Measurements from ENCODE around the gene TMPRSS13. TPM values are rescaled to one million over a fixed set of nuclear protein-coding genes. Genes with fewer than 3 reads are reported as not detected.

The TMPRSS13 gene
- total and polyA plus RNA-seq, 10 donors: 0.95 to 2.2 (median 1.6) TPM

DNA sequence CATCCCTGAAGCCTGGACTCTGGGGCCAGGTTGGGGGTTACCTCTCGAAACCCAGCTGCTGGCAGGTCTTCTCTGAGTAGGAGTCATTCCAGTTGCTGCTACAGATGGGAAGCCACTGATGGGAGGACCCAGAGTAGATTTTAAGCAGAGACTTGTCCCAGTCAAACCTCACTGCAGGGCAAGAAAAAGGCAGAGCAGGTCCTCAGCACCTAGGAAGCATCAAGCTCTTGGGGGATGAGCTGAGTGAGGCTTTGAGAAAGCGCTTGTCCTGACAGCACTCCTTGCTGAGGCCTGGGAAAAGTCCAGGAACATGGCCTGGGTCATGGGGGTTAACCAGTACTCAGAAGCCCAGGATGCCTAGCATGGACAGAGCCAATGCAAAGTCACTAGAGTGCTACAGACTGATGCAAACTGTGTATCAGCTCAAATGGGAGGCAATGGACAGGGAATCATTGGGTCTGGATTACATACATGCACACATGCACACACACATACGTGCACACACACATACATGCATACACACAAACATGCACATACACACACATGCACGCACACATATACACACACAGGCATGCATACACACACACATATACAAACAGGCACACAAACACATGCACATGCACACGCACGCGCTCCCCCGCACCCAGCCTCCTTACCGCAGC lies 15.3 kb downstream of the TMPRSS13 start:
- WGBS, 5 donors: 89 to 97% (median 94%) methylated on average over 9 of the region's 9 CpGs
- no peaks in the 10 kb centered on the region for H3K9me3 ChIP-seq
- TF ChIP-seq POLR2AphosphoS5 (IDR thresholded peaks at IDR 0.05) (no peak), POLR2A (IDR thresholded peaks at IDR 0.05) (no peak)
- TF ChIP-seq, protein P1, sequence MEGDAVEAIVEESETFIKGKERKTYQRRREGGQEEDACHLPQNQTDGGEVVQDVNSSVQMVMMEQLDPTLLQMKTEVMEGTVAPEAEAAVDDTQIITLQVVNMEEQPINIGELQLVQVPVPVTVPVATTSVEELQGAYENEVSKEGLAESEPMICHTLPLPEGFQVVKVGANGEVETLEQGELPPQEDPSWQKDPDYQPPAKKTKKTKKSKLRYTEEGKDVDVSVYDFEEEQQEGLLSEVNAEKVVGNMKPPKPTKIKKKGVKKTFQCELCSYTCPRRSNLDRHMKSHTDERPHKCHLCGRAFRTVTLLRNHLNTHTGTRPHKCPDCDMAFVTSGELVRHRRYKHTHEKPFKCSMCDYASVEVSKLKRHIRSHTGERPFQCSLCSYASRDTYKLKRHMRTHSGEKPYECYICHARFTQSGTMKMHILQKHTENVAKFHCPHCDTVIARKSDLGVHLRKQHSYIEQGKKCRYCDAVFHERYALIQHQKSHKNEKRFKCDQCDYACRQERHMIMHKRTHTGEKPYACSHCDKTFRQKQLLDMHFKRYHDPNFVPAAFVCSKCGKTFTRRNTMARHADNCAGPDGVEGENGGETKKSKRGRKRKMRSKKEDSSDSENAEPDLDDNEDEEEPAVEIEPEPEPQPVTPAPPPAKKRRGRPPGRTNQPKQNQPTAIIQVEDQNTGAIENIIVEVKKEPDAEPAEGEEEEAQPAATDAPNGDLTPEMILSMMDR (IDR thresholded peaks at IDR 0.05 in 8 of 11, conservative IDR thresholded peaks at IDR 0.05 in 3 of 11): no peak
- no peak for DNase-seq
- H3K27me3 ChIP-seq (replicated peaks in 1 of 7): no peaks in the 10 kb centered on the region
- intact Hi-C loops (cut with DNase I; ENCODE audit: low total_unique reads): no loop called here
- H3K36me3 ChIP-seq: no peaks in the 10 kb centered on the region
- no peak overlapping the region for H3K27ac ChIP-seq
- no peak overlapping the region for H3K4me3 ChIP-seq
- H3K4me1 ChIP-seq: peaks cover 0 to 18% (median 8%) of the 10 kb centered on the region in 6 donors

DNA sequence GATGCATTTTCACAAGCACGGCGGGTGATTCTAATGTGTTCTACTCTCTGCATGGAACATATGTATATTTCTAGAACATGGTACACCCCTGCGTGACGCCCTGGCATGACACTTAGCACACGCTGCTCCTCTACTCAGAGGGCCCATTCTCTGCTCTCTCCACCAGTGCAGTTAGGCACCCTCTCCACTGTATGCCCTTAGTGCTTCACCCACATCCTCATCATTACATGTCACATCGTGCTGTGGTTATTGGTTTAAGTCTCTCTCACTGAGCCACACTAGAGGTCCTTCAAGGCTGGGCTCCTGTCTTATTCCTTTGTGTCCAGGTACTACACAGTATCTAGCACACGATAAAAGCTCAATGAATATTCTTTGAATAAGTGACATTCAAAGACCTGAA lies 16.7 kb downstream of the TMPRSS13 start:
- intact Hi-C loops (cut with DNase I; ENCODE audit: low total_unique reads): no loop called here
- no peak for TF ChIP-seq POLR2A (IDR thresholded peaks at IDR 0.05)
- no peak for TF ChIP-seq POLR2AphosphoS5 (IDR thresholded peaks at IDR 0.05)
- TF ChIP-seq, protein P1 (IDR thresholded peaks at IDR 0.05 in 8 of 11, conservative IDR thresholded peaks at IDR 0.05 in 3 of 11): no peak
- Histone ChIP-seq H3K4me3 (no peak overlapping the region), H3K27me3 (replicated peaks in 1 of 7) (no peaks in the 10 kb centered on the region), H3K27ac (no peak overlapping the region), H3K36me3 (no peaks in the 10 kb centered on the region), H3K4me1 (peaks cover 0 to 30% (median 11%) of the 10 kb centered on the region in 6 donors), H3K9me3 (no peaks in the 10 kb centered on the region)
- 92 to 96% (median 93%) methylated on average over 7 of the region's 7 CpGs for WGBS, 5 donors
- DNase-seq: no peak

DNA sequence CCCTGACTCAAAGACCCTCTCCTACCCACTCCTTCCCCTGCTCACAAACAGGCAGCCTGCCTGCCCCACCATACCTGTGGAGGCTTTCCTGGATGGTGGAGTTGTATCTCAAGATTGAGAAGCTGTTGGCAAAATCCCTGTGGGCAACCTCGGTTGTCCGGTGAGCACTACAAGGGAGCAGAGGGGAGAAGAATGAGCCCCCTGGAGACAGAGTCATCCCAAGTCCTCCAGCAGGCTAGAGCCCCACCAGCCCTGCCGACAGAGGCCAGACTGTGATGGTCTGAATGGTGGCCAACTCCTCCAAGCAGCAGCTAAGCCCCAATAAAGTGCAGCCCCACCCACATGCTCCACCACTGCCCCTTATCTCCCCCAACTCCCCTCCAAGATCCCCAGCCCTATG lies 17.5 kb downstream of the TMPRSS13 start:
- H3K27me3 ChIP-seq (replicated peaks in 1 of 7): no peaks in the 10 kb centered on the region
- no peak for DNase-seq
- 88 to 93% (median 90%) methylated on average over 3 of the region's 3 CpGs for WGBS, 5 donors
- peaks cover 0 to 36% (median 14%) of the 10 kb centered on the region in 6 donors for H3K4me1 ChIP-seq
- no peak overlapping the region for H3K27ac ChIP-seq
- no peak overlapping the region for H3K4me3 ChIP-seq
- intact Hi-C loops (cut with DNase I; ENCODE audit: low total_unique reads): no loop called here
- TF ChIP-seq, protein P1 (IDR thresholded peaks at IDR 0.05 in 8 of 11, conservative IDR thresholded peaks at IDR 0.05 in 3 of 11): no peak
- TF ChIP-seq POLR2AphosphoS5 (IDR thresholded peaks at IDR 0.05): no peak
- no peak for TF ChIP-seq POLR2A (IDR thresholded peaks at IDR 0.05)
- no peaks in the 10 kb centered on the region for H3K9me3 ChIP-seq
- H3K36me3 ChIP-seq: no peaks in the 10 kb centered on the region

DNA sequence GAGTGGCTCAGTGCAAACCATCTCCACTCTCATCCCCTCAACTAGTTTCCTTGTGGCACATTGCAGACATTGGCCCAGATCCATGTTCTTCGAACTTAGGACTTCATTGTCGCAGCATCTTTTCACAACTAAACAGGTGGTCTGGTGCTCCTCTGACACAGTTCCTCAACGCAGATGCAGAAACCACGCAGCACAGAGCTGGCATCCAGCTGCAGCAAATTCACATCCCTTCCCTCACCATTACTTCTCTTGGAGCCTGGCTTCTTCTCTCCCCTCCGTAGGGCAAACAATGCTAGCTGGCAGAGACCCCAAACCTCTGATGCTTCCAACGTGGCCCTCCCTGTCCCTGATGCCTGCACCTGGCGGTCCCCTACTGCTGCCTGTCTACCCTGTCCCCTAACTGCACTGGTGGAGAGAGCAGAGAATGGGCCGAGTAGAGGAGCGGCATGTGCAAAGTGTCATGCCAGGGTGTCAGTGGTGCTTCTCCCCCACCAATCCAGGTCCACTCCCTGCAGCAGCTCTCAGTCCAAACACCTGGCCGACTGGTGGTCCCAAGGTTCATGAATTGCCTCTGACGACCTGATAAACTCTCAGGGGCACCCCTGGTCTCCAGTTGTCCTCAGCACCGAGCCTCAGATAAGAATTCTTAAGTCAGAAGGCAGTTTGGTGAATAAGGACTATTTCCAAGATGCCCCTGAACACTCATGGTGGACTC lies 18.1 kb downstream of the TMPRSS13 start:
- Histone ChIP-seq H3K36me3 (no peaks in the 10 kb centered on the region), H3K4me3 (no peak overlapping the region), H3K4me1 (peaks cover 0 to 36% (median 14%) of the 10 kb centered on the region in 6 donors), H3K27ac (no peak overlapping the region), H3K27me3 (replicated peaks in 1 of 7) (no peaks in the 10 kb centered on the region), H3K9me3 (no peaks in the 10 kb centered on the region)
- peak; percentile 48 for DNase-seq
- intact Hi-C loops (cut with DNase I; ENCODE audit: low total_unique reads): no loop called here
- 77 to 84% (median 78%) methylated on average over 10 to 12 of the region's 12 CpGs for WGBS, 5 donors
- TF ChIP-seq POLR2A (IDR thresholded peaks at IDR 0.05): no peak
- TF ChIP-seq POLR2AphosphoS5 (IDR thresholded peaks at IDR 0.05): no peak
- TF ChIP-seq, protein P1 (IDR thresholded peaks at IDR 0.05 in 8 of 11, conservative IDR thresholded peaks at IDR 0.05 in 3 of 11): no peak

Measured in spleen (tissue), 11 donors.